MCF 10A (cell line): ENCODE data around the gene CACNG6. TPM values are rescaled to one million over a fixed set of nuclear protein-coding genes. Genes with fewer than 3 reads are reported as not detected.

Experiments used
- BruUV-seq: library from RNA; stranded (reverse); fragments of 400-500 nt; replicated peaks from 2 replicates; lab custom pipeline; 2021; lab: Mats Ljungman, UMichigan
- CTCF ChIA-PET: fragments of 300-600 bp; sonication (Branson Sonifier 250); formaldehyde crosslinking; extraction: SDS; loops from one replicate; lab custom pipeline; 2021; ENCODE audit warnings: antibody characterized with exemption, inconsistent platforms; lab: Yijun Ruan, JAX
- POLR2A ChIA-PET: fragments of 300-600, 350-650 bp; sonication (Branson Sonifier 250); formaldehyde crosslinking; extraction: SDS; loops from one replicate; lab custom pipeline; 2020; ENCODE audit warnings: antibody characterized with exemption, inconsistent platforms; lab: Yijun Ruan, JAX
- DNase-seq: peaks from one replicate; pipeline ENCODE4 v3.0.0-alpha.2; 2018; ENCODE audit not compliant: unreplicated experiment
- H3K27ac Mint-ChIP-seq: one replicate; pipeline ENCODE4 v1.8.0; 2022; ENCODE audit warnings: mild to moderate bottlenecking, low read depth, mixed read lengths; ENCODE audit not compliant: unreplicated experiment
- H3K27me3 Mint-ChIP-seq: one replicate; pipeline ENCODE4 v1.8.0; 2022; ENCODE audit warnings: mixed read lengths; ENCODE audit not compliant: insufficient read depth, unreplicated experiment
- H3K36me3 Mint-ChIP-seq: one replicate; pipeline ENCODE4 v1.8.0; 2022; ENCODE audit warnings: mild to moderate bottlenecking, moderate library complexity, mixed read lengths; ENCODE audit not compliant: insufficient read depth, unreplicated experiment
- H3K4me1 Mint-ChIP-seq: one replicate; pipeline ENCODE4 v1.8.0; 2022; ENCODE audit warnings: mixed read lengths; ENCODE audit not compliant: insufficient read depth, unreplicated experiment
- H3K4me3 Mint-ChIP-seq: one replicate; pipeline ENCODE4 v1.8.0; 2022; ENCODE audit warnings: mild to moderate bottlenecking, moderate library complexity, mixed read lengths; ENCODE audit not compliant: unreplicated experiment
- H3K9me3 Mint-ChIP-seq: one replicate; pipeline ENCODE4 v1.8.0; 2022; ENCODE audit warnings: mixed read lengths; ENCODE audit not compliant: unreplicated experiment
- intact Hi-C: fragments of 100-400 bp; cut with micrococcal nuclease; formaldehyde crosslinking; loops from 2 replicates; pipeline ENCODE4 v1.14.1; 2022
- total RNA-seq: library from RNA; stranded (reverse); gene quantifications from 2 replicates; pipeline ENCODE4 v1.2.3, GENCODE V29; 2022
- TF ChIP-seq, protein P1 (sequence below): fragments of 200-600 bp; IDR thresholded peaks from one replicate; pipeline ENCODE4 v1.8.0; 2022; ENCODE audit warnings: antibody characterized with exemption, mild to moderate bottlenecking; ENCODE audit not compliant: unreplicated experiment

Gene CACNG6
- total RNA-seq, 1 experiment from 2014 or later = not detected

DNA sequence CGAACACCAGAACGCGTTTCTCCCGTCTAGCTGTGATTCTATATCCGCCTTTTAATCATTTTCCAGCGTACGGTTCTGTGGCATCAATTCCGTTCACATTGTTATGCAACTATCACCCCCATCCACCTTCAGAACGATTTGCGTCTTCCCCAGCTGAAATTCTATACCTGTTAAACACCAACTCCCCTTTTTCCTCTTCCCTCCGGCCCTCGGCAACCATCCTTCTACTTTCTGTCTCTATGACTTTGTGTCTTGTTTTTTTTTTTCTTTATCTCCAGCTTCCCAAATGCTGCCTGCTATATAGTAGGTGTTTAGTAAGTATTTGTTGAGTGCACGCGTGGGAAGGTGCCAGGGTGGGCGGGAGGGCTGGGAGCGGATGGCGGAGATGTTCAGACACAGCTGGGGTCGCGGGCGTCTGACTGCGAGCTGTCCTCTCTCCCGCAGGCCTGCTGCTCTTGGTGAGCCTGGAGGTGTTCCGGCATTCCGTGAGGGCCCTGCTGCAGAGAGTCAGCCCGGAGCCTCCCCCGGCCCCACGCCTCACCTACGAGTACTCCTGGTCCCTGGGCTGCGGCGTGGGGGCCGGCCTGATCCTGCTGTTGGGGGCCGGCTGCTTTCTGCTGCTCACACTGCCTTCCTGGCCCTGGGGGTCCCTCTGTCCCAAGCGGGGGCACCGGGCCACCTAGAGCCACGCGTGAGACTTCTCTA lies 20.2 kb downstream of the CACNG6 start:
- Mint-ChIP-seq H3K36me3 (peaks cover 6% of the 10 kb centered on the region), H3K4me1 (peaks cover 13% of the 10 kb centered on the region), H3K27me3 (no peaks in the 10 kb centered on the region), H3K27ac (no peak overlapping the region), H3K9me3 (no peaks in the 10 kb centered on the region), H3K4me3 (no peak overlapping the region)
- ChIA-PET POLR2A (no interaction called here), CTCF (interaction anchor here (0.8 to 1.3 kb wide), 2 partner anchors 12 to 18 kb away, joined by 6 to 10 read pairs; no protein-coding TSS in a partner anchor)
- DNase-seq = no peak
- intact Hi-C loops = no loop called here
- no TSS peak for BruUV-seq
- TF ChIP-seq, protein P1, sequence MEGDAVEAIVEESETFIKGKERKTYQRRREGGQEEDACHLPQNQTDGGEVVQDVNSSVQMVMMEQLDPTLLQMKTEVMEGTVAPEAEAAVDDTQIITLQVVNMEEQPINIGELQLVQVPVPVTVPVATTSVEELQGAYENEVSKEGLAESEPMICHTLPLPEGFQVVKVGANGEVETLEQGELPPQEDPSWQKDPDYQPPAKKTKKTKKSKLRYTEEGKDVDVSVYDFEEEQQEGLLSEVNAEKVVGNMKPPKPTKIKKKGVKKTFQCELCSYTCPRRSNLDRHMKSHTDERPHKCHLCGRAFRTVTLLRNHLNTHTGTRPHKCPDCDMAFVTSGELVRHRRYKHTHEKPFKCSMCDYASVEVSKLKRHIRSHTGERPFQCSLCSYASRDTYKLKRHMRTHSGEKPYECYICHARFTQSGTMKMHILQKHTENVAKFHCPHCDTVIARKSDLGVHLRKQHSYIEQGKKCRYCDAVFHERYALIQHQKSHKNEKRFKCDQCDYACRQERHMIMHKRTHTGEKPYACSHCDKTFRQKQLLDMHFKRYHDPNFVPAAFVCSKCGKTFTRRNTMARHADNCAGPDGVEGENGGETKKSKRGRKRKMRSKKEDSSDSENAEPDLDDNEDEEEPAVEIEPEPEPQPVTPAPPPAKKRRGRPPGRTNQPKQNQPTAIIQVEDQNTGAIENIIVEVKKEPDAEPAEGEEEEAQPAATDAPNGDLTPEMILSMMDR = no peak

DNA sequence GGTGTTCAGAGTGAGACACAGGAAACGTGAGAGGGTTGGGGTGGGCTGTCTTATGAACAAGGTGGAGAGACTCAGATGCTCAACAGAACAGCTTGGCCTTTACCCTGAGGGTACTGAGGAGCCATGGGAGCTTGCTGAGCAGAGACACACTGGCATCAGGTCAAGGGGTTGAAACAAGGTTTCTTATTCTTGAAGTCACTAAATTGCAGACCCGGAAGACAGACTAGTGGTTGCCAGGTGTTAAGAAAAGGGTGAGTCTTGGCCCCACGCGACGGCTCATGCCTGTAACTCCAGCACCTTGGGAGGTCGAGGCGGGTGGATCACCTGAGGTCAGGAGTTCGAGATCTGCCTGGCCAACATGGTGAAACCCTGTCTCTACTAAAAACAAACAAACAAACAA lies 22.4 kb downstream of the CACNG6 start:
- BruUV-seq = no TSS peak
- no peak overlapping the region for H3K4me3 Mint-ChIP-seq
- no peak for DNase-seq
- POLR2A ChIA-PET = no interaction called here
- TF ChIP-seq, protein P1 = no peak
- no peaks in the 10 kb centered on the region for H3K27me3 Mint-ChIP-seq
- peaks cover 9% of the 10 kb centered on the region for H3K4me1 Mint-ChIP-seq
- CTCF ChIA-PET = interaction anchor here (0.6 to 4.9 kb wide), 2 partner anchors 11 to 104 kb away, joined by 4 to 26 read pairs; no protein-coding TSS in a partner anchor
- intact Hi-C loops = no loop called here
- H3K9me3 Mint-ChIP-seq = no peaks in the 10 kb centered on the region
- no peak overlapping the region for H3K27ac Mint-ChIP-seq
- no peaks in the 10 kb centered on the region for H3K36me3 Mint-ChIP-seq

DNA sequence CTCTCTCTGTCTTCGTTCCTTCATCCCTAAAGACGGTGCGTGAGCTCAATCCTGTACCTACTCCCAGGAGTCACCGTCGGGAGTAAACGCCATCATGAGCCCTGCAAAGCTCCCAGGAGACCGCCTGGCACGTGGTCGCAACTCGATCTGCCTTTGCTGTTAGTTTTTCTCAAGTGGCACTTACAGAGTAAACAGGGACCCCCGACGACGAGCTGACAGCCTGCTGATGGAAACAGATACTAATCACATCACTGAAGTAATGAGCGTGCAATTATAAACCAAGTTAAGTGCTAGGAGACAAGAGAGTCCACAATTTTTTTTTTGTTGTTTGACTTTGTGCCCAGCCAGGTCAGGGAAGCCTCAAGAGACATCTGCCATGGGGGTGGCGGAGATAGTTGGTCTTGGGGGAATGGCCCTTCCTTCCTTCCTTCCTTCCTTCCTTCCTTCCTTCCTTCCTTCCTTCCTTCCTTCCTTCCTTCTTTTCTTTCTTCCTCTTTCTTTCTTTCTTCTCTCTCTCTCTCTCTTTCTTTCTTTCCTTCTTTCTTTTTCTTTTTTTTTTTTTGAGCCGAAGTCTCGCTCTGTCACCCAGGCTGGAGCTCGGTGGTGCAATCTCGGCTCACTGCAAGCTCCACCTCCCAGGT lies 23.6 kb downstream of the CACNG6 start:
- POLR2A ChIA-PET = interaction anchor here (0.6 kb wide), 1 partner anchor 89 kb away, joined by 3 read pairs; no protein-coding TSS in a partner anchor
- intact Hi-C loops = no loop called here
- TF ChIP-seq, protein P1 = no peak
- Mint-ChIP-seq H3K4me3 (no peak overlapping the region), H3K27me3 (no peaks in the 10 kb centered on the region), H3K36me3 (no peaks in the 10 kb centered on the region), H3K9me3 (no peaks in the 10 kb centered on the region), H3K4me1 (peaks cover 13% of the 10 kb centered on the region), H3K27ac (no peak overlapping the region)
- CTCF ChIA-PET = interaction anchor here (0.6 to 4.9 kb wide), 3 partner anchors 10 to 132 kb away, joined by 3 to 26 read pairs (median 4); no protein-coding TSS in a partner anchor
- no TSS peak for BruUV-seq
- no peak for DNase-seq

DNA sequence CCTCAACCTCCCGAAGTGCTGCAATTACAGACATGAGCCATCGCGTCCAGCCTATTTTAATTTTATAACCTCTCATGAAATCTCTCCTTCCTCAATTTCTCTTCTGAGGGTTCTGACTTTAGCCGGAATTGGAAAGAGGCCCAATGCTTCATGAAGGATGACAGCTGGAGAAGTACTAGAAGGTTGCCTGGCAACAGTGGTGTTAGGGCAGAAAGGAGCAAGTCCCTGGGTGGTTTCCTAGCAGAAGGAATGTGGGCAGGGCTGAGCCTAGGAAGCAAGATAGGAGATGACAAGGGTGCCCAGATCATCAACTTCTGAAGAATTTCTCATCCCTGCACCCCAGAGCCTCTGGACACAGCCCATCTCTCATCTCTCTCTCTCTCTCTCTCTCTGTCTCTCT lies 25.8 kb downstream of the CACNG6 start:
- BruUV-seq = no TSS peak
- no peaks in the 10 kb centered on the region for H3K9me3 Mint-ChIP-seq
- H3K27ac Mint-ChIP-seq = no peak overlapping the region
- POLR2A ChIA-PET = no interaction called here
- H3K4me3 Mint-ChIP-seq = no peak overlapping the region
- no peak for DNase-seq
- CTCF ChIA-PET = interaction anchor here (0.6 to 4.9 kb wide), 7 partner anchors 8 to 326 kb away, joined by 3 to 26 read pairs (median 5); no protein-coding TSS in a partner anchor
- intact Hi-C loops = no loop called here
- H3K36me3 Mint-ChIP-seq = no peaks in the 10 kb centered on the region
- H3K4me1 Mint-ChIP-seq = peaks cover 10% of the 10 kb centered on the region
- H3K27me3 Mint-ChIP-seq = no peaks in the 10 kb centered on the region
- TF ChIP-seq, protein P1 = no peak
